Measurements from ENCODE around the gene COPS3.
"Not testable (repeated sequence)": the region's sequence is repeated elsewhere in the genome, so short reads cannot be mapped to it uniquely, and the experiment has no call there.

COPS3 gene

GRCh38 chr17:17300624-17301568 is 19.9 kb upstream of the COPS3 start:
- DNase-seq = no peak

GRCh38 chr17:17298108-17298507 is 17.1 kb upstream of the COPS3 start:
- no peak for DNase-seq

- DNase-seq = no peak
These were observed 16.2 kb upstream of the COPS3 start for GRCh38 chr17:17297217-17297616.

GRCh38 chr17:17295141-17295540 is 14.1 kb upstream of the COPS3 start:
- DNase-seq = no peak

GRCh38 chr17:17289701-17290100 is 8.7 kb upstream of the COPS3 start:
- DNase-seq = no peak

- no peak for DNase-seq
These were observed 8.0 kb upstream of the COPS3 start for GRCh38 chr17:17289086-17289485.

- DNase-seq = no peak
These were observed 4.9 kb upstream of the COPS3 start for GRCh38 chr17:17285951-17286350.

GRCh38 chr17:17279316-17279715 is 1.7 kb downstream of the COPS3 start:
- DNase-seq = no peak

- DNase-seq = not testable (repeated sequence)
These were observed 3.6 kb downstream of the COPS3 start for GRCh38 chr17:17277431-17277830.

- DNase-seq = no peak
These were observed 5.1 kb downstream of the COPS3 start for GRCh38 chr17:17275971-17276370.

GRCh38 chr17:17269926-17270773 is 10.9 kb downstream of the COPS3 start:
- DNase-seq = no peak

- no peak for DNase-seq
These were observed 16.6 kb downstream of the COPS3 start for GRCh38 chr17:17264430-17264829.

GRCh38 chr17:17258998-17259397 is 22.0 kb downstream of the COPS3 start:
- DNase-seq = no peak

- DNase-seq = no peak
These were observed 23.0 kb downstream of the COPS3 start for GRCh38 chr17:17258011-17258410.

GRCh38 chr17:17256316-17256715 is 24.7 kb downstream of the COPS3 start:
- no peak for DNase-seq

GRCh38 chr17:17255689-17256088 is 25.4 kb downstream of the COPS3 start:
- not testable (repeated sequence) for DNase-seq

- no peak for DNase-seq
These were observed 27.0 kb downstream of the COPS3 start for GRCh38 chr17:17254036-17254435.

GRCh38 chr17:17253406-17253805 is 27.6 kb downstream of the COPS3 start:
- no peak for DNase-seq

- DNase-seq = no peak
These were observed 28.8 kb downstream of the COPS3 start for GRCh38 chr17:17252149-17252661.

- DNase-seq = no peak
These were observed 34.2 kb downstream of the COPS3 start for GRCh38 chr17:17246879-17247278.

- DNase-seq = no peak
These were observed 37.9 kb downstream of the COPS3 start for GRCh38 chr17:17243163-17243562.

- no peak for DNase-seq
These were observed 38.8 kb downstream of the COPS3 start for GRCh38 chr17:17242246-17242645.

GRCh38 chr17:17241656-17242055 is 39.4 kb downstream of the COPS3 start:
- DNase-seq = no peak

- DNase-seq = no peak
These were observed 41.2 kb downstream of the COPS3 start for GRCh38 chr17:17239832-17240231.

All from KG1 (cell line).